H7 (cell line): ENCODE measurements around the gene NAXE. TPM values are rescaled to one million over a fixed set of nuclear protein-coding genes. Genes with fewer than 3 reads are reported as not detected.
A peak's percentile ranks its signal among the peaks of the same experiment; 100 is the strongest.

Experiments used
- DNase-seq: peaks from one replicate; pipeline ENCODE4 v3.0.0; 2012
- H3K27me3 ChIP-seq: 2 replicates; pipeline ENCODE4 v1.6.0; 2011; ENCODE audit warnings: mild to moderate bottlenecking, low read length; ENCODE audit not compliant: control insufficient read depth, insufficient read depth
- H3K36me3 ChIP-seq: replicated peaks from 2 replicates; pipeline ENCODE4 v1.5.1; 2011; ENCODE audit warnings: low read length; ENCODE audit not compliant: control insufficient read depth, insufficient read depth
- H3K4me3 ChIP-seq: 2 replicates; pipeline ENCODE4 v1.5.1; 2011; ENCODE audit warnings: low read depth, mild to moderate bottlenecking, control low read depth, low read length, moderate library complexity; ENCODE audit not compliant: insufficient read depth
- total RNA-seq: library from RNA; depleted of rRNA; stranded (reverse); fragments of >200 nt; shearing (Covaris generic); gene quantifications from 2 replicates; pipeline ENCODE4 v1.2.3, GENCODE V29; 2014; rRNA removed

Gene NAXE
- total RNA-seq, 1 experiment from 2014 or later, result 151 TPM

GRCh38 chr1:156638189-156638985 lies 46.8 kb downstream of the NAXE start:
- no peak overlapping the region for H3K4me3 ChIP-seq
- H3K27me3 ChIP-seq, result peaks cover 47% of the 10 kb centered on the region
- H3K36me3 ChIP-seq, result no peaks in the 10 kb centered on the region
- DNase-seq, result peak; percentile 34

DNA sequence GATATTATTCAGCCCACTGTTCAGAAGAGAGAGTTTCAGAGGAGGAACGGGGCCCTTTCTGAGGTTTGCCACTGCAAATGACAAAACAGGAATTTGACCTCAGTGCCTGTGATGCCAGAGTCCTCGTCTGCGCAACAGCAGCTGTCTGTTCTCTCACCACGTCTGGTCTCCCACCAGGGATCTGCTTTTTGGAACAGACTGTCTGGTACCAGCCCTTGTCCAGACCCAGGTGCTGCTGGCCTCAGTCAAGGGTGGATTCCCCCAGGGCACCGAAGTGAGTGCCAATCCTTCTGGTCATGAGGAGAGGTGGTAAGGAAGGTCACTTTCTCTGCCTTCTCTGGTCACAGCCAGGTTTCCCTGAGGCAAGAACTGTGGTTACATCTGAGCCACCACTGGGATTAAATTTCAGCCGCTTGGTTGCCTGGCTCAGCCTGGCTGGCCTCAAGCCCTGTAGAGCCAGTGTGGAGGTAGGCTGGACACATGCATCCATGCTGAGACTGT lies 48.1 kb downstream of the NAXE start:
- DNase-seq, result peak; percentile 44
- peaks cover 59% of the 10 kb centered on the region for H3K27me3 ChIP-seq
- H3K36me3 ChIP-seq, result no peaks in the 10 kb centered on the region
- H3K4me3 ChIP-seq, result no peak overlapping the region

DNA sequence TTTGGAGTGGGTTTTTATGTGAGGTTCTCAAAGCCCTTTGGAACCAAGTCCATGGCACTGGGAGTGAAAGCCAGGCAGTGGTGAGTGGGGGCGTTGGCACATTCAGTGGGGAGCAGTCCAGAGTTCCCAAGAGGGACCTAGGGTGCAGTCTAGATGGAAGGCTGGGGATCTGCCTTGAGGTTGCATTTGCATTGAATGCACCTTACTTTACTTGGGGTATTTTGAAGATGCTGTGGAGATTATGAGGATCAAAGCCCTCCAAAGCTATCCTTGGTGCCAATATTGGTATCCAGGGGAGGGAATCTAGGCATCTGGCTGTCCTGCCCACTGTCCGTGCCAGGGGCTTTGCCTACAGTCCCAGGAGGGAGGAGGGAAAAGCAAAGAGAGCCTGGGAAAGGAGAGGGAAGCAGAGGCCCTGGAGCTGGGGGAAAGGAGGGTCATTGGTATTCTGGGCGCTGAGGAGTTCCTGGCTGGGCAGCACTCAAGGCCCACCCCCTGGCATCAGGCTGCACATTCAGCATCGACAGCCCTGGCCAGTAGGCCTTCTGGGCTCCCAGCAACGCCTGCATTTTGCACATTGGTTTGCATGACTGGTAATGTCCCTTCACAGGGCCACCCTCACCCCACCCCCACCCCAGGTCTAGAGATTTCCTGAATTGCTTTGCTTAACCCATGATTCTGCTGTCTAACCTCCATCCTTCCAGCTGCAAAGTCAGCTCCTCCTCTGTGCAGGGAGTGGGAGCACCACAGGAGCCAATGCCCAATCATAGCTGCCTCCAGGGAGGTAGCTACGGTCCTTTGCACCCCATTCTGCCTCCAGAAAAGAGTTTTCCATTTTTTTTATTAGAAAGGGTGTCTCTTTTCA lies 49.5 kb downstream of the NAXE start:
- no peaks in the 10 kb centered on the region for H3K36me3 ChIP-seq
- peak; percentile 60 for DNase-seq
- H3K4me3 ChIP-seq, result peak overlapping the region; percentile 55
- H3K27me3 ChIP-seq, result peaks cover 72% of the 10 kb centered on the region

DNA sequence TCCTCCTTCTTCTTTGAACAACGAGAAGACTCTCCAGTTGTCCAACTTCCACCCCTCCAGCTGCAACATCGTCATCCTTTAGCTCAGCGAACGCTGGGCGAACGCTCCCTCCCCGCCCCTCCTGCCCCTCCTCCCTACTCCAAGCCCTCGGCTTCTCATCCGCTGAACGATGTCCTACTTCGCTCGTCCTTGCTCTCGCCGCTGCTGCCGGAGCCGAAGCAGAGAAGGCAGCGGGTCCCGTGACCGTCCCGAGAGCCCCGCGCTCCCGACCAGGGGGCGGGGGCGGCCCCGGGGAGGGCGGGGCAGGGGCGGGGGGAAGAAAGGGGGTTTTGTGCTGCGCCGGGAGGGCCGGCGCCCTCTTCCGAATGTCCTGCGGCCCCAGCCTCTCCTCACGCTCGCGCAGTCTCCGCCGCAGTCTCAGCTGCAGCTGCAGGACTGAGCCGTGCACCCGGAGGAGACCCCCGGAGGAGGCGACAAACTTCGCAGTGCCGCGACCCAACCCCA lies 50.2 kb downstream of the NAXE start, which contains the start of gene BCAN:
Gene BCAN, plus strand, starts transcription at position 357 of the 504 bp plus-strand sequence. CDS start 3,938 bp downstream, outside the sequence.
- H3K27me3 ChIP-seq, result peaks cover 79% of the 10 kb centered on the region
- DNase-seq, result peak; percentile 97
- H3K36me3 ChIP-seq, result no peaks in the 10 kb centered on the region
- peak within 1 kb of the TSS; percentile 55 for H3K4me3 ChIP-seq

DNA sequence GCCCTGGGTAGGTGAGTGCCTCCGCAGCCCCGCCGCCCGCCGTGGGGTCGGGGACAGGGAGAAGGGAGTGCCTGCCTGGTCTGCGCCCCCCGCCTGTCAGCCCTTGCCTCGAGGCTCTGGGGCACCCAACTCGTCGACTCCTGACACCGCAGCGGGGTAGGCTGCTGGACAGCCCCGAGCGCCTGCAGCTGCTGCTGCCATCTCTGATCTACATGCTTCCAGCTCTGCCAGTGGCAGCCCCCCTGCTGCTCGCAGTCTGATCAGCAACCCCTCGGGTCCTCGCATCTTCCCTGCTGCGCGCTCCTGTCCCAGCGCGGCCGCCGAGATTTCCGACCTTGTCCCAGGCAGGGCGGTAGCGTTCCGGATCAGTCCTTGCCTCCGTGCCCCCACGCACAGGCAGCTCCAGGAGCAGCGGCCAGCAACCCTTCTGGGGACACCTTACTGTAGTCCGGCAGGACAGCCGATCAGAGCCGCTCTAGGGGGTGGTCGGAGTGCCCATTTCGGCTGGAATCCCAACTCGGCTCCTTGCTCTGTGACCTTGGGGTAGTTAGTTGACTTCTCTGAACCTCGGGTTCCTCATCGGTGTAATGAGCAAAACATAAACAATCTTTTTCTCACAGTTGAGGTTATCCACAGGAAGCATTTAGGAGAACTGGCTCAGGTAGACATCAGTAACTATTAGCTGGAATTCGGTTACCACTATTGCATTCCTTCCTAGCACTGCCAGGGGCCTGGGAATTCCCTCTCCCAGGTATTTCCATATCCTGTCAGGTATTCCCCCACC lies 50.9 kb downstream of the NAXE start:
- Histone ChIP-seq H3K36me3 (no peaks in the 10 kb centered on the region), H3K27me3 (peaks cover 85% of the 10 kb centered on the region), H3K4me3 (peak overlapping the region; percentile 55)
- peak; percentile 82 for DNase-seq

DNA sequence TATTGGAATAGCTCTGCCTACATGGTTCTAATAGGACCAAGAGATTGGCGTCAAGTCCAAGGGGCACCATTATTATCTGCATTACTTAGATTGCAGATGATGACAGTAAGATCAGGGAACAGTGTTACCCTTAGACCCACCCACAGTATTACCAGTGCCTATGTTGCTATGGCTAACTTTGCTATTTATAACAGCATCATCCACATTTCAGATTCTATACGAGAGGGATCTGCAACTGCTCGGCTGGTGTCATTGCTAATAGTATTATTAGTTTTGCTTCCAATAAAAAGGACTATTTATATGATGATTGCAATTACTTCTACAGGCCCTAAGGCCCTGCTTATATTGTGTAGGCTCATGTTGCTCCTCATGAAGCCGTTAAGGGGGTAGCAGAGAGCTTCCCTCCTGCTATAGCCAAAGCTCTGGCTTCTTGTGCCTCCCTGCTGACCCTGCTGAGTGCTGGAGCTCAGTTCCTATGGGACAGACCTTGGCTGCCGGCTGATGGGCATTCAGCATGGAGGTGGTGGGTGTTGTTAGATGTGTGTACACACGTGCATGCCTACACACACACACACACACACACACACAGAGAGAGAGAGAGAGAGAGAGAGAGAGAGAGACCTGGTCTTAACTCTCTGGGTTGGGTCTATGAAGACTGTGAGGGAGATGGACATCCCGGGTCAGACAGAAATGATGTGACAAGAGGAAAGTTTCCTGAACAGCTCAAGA lies 51.6 kb downstream of the NAXE start:
- peak; percentile 79 for DNase-seq
- Histone ChIP-seq H3K27me3 (peaks cover 88% of the 10 kb centered on the region), H3K36me3 (no peaks in the 10 kb centered on the region), H3K4me3 (no peak overlapping the region)

GRCh38 chr1:156643778-156644092 lies 52.2 kb downstream of the NAXE start:
- Histone ChIP-seq H3K27me3 (peaks cover 87% of the 10 kb centered on the region), H3K4me3 (no peak overlapping the region), H3K36me3 (no peaks in the 10 kb centered on the region)
- DNase-seq, result peak; percentile 53

Other genes starting within 250 kb of the NAXE start
- 0.69 and 1.3 TPM in 2 replicates for gene RHBG, start 222.6 kb upstream of the NAXE start, total RNA-seq
- 14.2 TPM in 2 replicates for gene MEF2D, start 91.0 kb upstream of the NAXE start, total RNA-seq
- 35.6 and 36.8 TPM in 2 replicates for gene IQGAP3, start 19.2 kb upstream of the NAXE start, total RNA-seq
- 0.52 TPM in 1 of 2 replicates, not detected in the other for gene TTC24, start 12.1 kb upstream of the NAXE start, total RNA-seq
- gene GPATCH4, start 9.7 kb downstream of the NAXE start, total RNA-seq, result 40.6 and 45.0 TPM in 2 replicates
- 0.73 and 1.3 TPM in 2 replicates for gene HAPLN2, start 27.6 kb downstream of the NAXE start, total RNA-seq
- 1.7 and 4.1 TPM in 2 replicates for gene BCAN, start 50.3 kb downstream of the NAXE start, total RNA-seq
- 220 and 231 TPM in 2 replicates for gene NES, start 85.6 kb downstream of the NAXE start, total RNA-seq
- 137 and 190 TPM in 2 replicates for gene CRABP2, start 113.8 kb downstream of the NAXE start, total RNA-seq
- 25.7 and 33.1 TPM in 2 replicates for gene METTL25B, start 136.7 kb downstream of the NAXE start, total RNA-seq
- 55.2 and 56.4 TPM in 2 replicates for gene ISG20L2, start 137.0 kb downstream of the NAXE start, total RNA-seq
- 92.1 and 105 TPM in 2 replicates for gene MRPL24, start 149.3 kb downstream of the NAXE start, total RNA-seq
- 408 and 515 TPM in 2 replicates for gene HDGF, start 159.9 kb downstream of the NAXE start, total RNA-seq
- gene PRCC, start 175.8 kb downstream of the NAXE start, total RNA-seq, result 90.6 and 107 TPM in 2 replicates
- gene SH2D2A, start 225.1 kb downstream of the NAXE start, total RNA-seq, result 4.3 and 8.4 TPM in 2 replicates